Activated T-cell treated with anti-CD3 and anti-CD28 coated beads, Interleukin-2, amount 50 U/mL, for 1 hour (primary cell): ENCODE measurements around the gene NRP2.

Experiments used
- DNase-seq: peaks from one replicate; pipeline ENCODE4 v3.0.0-alpha.2; 2020

NRP2 gene

GRCh38 chr2:205682239-205682970 lies at the start of gene NRP2:
Gene NRP2, plus strand, starts transcription at chr2:205682501. Its CDS starts 790 bp downstream, at chr2:205683291.
- DNase-seq = peak; percentile 44

GRCh38 chr2:205633994-205634393 lies 48.3 kb upstream of the NRP2 start:
- DNase-seq = no peak

GRCh38 chr2:205636549-205637319 lies 45.6 kb upstream of the NRP2 start:
- no peak for DNase-seq

GRCh38 chr2:205637320-205637602 lies 45.0 kb upstream of the NRP2 start:
- DNase-seq = no peak

GRCh38 chr2:205637779-205638503 lies 44.4 kb upstream of the NRP2 start:
- no peak for DNase-seq

GRCh38 chr2:205640716-205641115 lies 41.6 kb upstream of the NRP2 start:
- no peak for DNase-seq

- DNase-seq = no peak
Measured at GRCh38 chr2:205642599-205643356, 39.5 kb upstream of the NRP2 start.

- no peak for DNase-seq
Measured at GRCh38 chr2:205643391-205643885, 38.9 kb upstream of the NRP2 start.

- no peak for DNase-seq
Measured at GRCh38 chr2:205644018-205644417, 38.3 kb upstream of the NRP2 start.

- DNase-seq = no peak
Measured at GRCh38 chr2:205646680-205647079, 35.6 kb upstream of the NRP2 start.

- DNase-seq = no peak
Measured at GRCh38 chr2:205650450-205650849, 31.9 kb upstream of the NRP2 start.

- DNase-seq = no peak
Measured at GRCh38 chr2:205650931-205651330, 31.4 kb upstream of the NRP2 start.

- DNase-seq = no peak
Measured at GRCh38 chr2:205651719-205652118, 30.6 kb upstream of the NRP2 start.

- no peak for DNase-seq
Measured at GRCh38 chr2:205654878-205655605, 27.3 kb upstream of the NRP2 start.

GRCh38 chr2:205655779-205656456 lies 26.4 kb upstream of the NRP2 start:
- DNase-seq = no peak

GRCh38 chr2:205656461-205656860 lies 25.8 kb upstream of the NRP2 start:
- DNase-seq = no peak

- no peak for DNase-seq
Measured at GRCh38 chr2:205656941-205657340, 25.4 kb upstream of the NRP2 start.

- no peak for DNase-seq
Measured at GRCh38 chr2:205657579-205657978, 24.7 kb upstream of the NRP2 start.

GRCh38 chr2:205658068-205658467 lies 24.2 kb upstream of the NRP2 start:
- DNase-seq = no peak

- DNase-seq = no peak
Measured at GRCh38 chr2:205658572-205658971, 23.7 kb upstream of the NRP2 start.

GRCh38 chr2:205659922-205660321 lies 22.4 kb upstream of the NRP2 start:
- DNase-seq = no peak
